Cardiac muscle cell (in vitro differentiated cells and primary cell): ENCODE measurements around the gene RBM34. TPM values are rescaled to one million over a fixed set of nuclear protein-coding genes. Genes with fewer than 3 reads are reported as not detected.

Experiments used
- DNase-seq, 2 donors: peaks; one replicate each; pipeline versions ENCODE4 v3.0.0 to v3.0.0-alpha.2; 2010 to 2017; ENCODE audit warnings: low read depth in 1 of 2, low spot score in 1 of 2
- H3K27ac ChIP-seq: fragments of 200-600 bp; sonication (generic); 2 replicates; pipeline ENCODE4 v1.5.1; 2016
- H3K27me3 ChIP-seq: fragments of 200-600 bp; sonication (generic); 2 replicates; pipeline ENCODE4 v1.6.0; 2016; ENCODE audit warnings: control low read depth
- H3K36me3 ChIP-seq: fragments of 200-600 bp; sonication (generic); 2 replicates; pipeline ENCODE4 v1.5.1; 2016; ENCODE audit warnings: control low read depth
- H3K4me1 ChIP-seq: fragments of 200-600 bp; sonication (generic); 2 replicates; pipeline ENCODE4 v1.8.1; 2017; ENCODE audit warnings: low read depth, mild to moderate bottlenecking, mixed run types
- H3K4me3 ChIP-seq: fragments of 200-600 bp; sonication (generic); 2 replicates; pipeline ENCODE4 v1.5.1; 2016; ENCODE audit warnings: mild to moderate bottlenecking
- H3K9me3 ChIP-seq: fragments of 200-600 bp; sonication (generic); 2 replicates; pipeline ENCODE4 v1.5.1; 2017; ENCODE audit warnings: low read depth, mild to moderate bottlenecking, control low read depth
- CTCF ChIP-seq: IDR thresholded peaks from 2 replicates; pipeline ENCODE4 v1.5.1; 2012; ENCODE audit warnings: low read depth, mild to moderate bottlenecking, low read length
- polyA plus RNA-seq: library from polyadenylated mRNA; unstranded; fragments of >200 nt; fragmentation: Nextera tagmentation; extraction: Ambion mirVana; gene quantifications from 2 replicates; pipeline ENCODE4 v1.2.1, GENCODE V29; 2016
- total RNA-seq: library from RNA; depleted of rRNA; stranded (reverse); fragments of >200 nt; gene quantifications from 2 replicates; pipeline ENCODE4 v1.2.3, GENCODE V29; 2016

The RBM34 gene
- total and polyA plus RNA-seq, 2 experiments from 2014 or later = 40.7 to 63.8 TPM

- no peak for TF ChIP-seq CTCF
- Histone ChIP-seq H3K9me3 (no peaks in the 10 kb centered on the region), H3K27me3 (no peaks in the 10 kb centered on the region), H3K36me3 (peaks cover 18% of the 10 kb centered on the region), H3K4me1 (peaks cover 3% of the 10 kb centered on the region), H3K27ac (no peak overlapping the region), H3K4me3 (no peak overlapping the region)
- no peak for DNase-seq
Measured at GRCh38 chr1:235158680-235159079, 2.4 kb downstream of the RBM34 start.

GRCh38 chr1:235157150-235157549 lies 3.9 kb downstream of the RBM34 start:
- Histone ChIP-seq H3K27ac (no peak overlapping the region), H3K36me3 (peaks cover 22% of the 10 kb centered on the region), H3K4me3 (no peak overlapping the region), H3K9me3 (no peaks in the 10 kb centered on the region), H3K4me1 (peaks cover 3% of the 10 kb centered on the region), H3K27me3 (no peaks in the 10 kb centered on the region)
- no peak for TF ChIP-seq CTCF
- DNase-seq = no peak

- H3K36me3 ChIP-seq = peaks cover 25% of the 10 kb centered on the region
- no peak for TF ChIP-seq CTCF
Measured at GRCh38 chr1:235156740-235157139, 4.3 kb downstream of the RBM34 start.

GRCh38 chr1:235156265-235156664 lies 4.8 kb downstream of the RBM34 start:
- Histone ChIP-seq H3K4me3 (no peak overlapping the region), H3K27ac (no peak overlapping the region)
- TF ChIP-seq CTCF = no peak

More at GRCh38 chr1:235156740-235157139, 4.3 kb downstream of the RBM34 start:
- peaks cover 3% of the 10 kb centered on the region for H3K4me1 ChIP-seq
- no peaks in the 10 kb centered on the region for H3K27me3 ChIP-seq
- H3K27ac ChIP-seq = no peak overlapping the region
- no peak for DNase-seq
- H3K4me3 ChIP-seq = no peak overlapping the region
- H3K9me3 ChIP-seq = no peaks in the 10 kb centered on the region

GRCh38 chr1:235152235-235152634 lies 8.8 kb downstream of the RBM34 start:
- Histone ChIP-seq H3K4me1 (no peaks in the 10 kb centered on the region), H3K36me3 (peaks cover 33% of the 10 kb centered on the region), H3K27me3 (no peaks in the 10 kb centered on the region), H3K9me3 (no peaks in the 10 kb centered on the region), H3K27ac (no peak overlapping the region), H3K4me3 (no peak overlapping the region)
- no peak for DNase-seq
- TF ChIP-seq CTCF = no peak

More at GRCh38 chr1:235156265-235156664, 4.8 kb downstream of the RBM34 start:
- no peak for DNase-seq
- H3K36me3 ChIP-seq = peaks cover 28% of the 10 kb centered on the region
- H3K4me1 ChIP-seq = peaks cover 3% of the 10 kb centered on the region
- no peaks in the 10 kb centered on the region for H3K9me3 ChIP-seq
- H3K27me3 ChIP-seq = no peaks in the 10 kb centered on the region

GRCh38 chr1:235151033-235151432 lies 10.0 kb downstream of the RBM34 start:
- TF ChIP-seq CTCF = no peak
- peaks cover 39% of the 10 kb centered on the region for H3K36me3 ChIP-seq
- H3K27ac ChIP-seq = no peak overlapping the region
- H3K27me3 ChIP-seq = no peaks in the 10 kb centered on the region
- no peak for DNase-seq
- H3K4me3 ChIP-seq = no peak overlapping the region
- H3K4me1 ChIP-seq = no peaks in the 10 kb centered on the region
- H3K9me3 ChIP-seq = no peaks in the 10 kb centered on the region
